ENCODE data around the gene ACSF2.

GRCh38 chr17:50519141-50519834 is 93.3 kb downstream of the ACSF2 start:
- no peak for TF ChIP-seq REST (IDR thresholded peaks at IDR 0.05; ENCODE audit: insufficient replicate concordance, low read depth)
- no peak for TF ChIP-seq CTCF (IDR thresholded peaks at IDR 0.05; ENCODE audit: insufficient read depth, low read length)
- no peak for TF ChIP-seq POLR2AphosphoS5 (IDR thresholded peaks at IDR 0.05; ENCODE audit: low read depth)
- TF ChIP-seq SPI1 (IDR thresholded peaks at IDR 0.05; ENCODE audit: borderline replicate concordance, low read depth), result no peak
- no peak for TF ChIP-seq GABPA (IDR thresholded peaks at IDR 0.05; ENCODE audit: low read depth)
